ENCODE data around the gene ATP2B1.
A peak's percentile ranks its signal among the peaks of the same experiment; 100 is the strongest.

ATP2B1 gene

DNA sequence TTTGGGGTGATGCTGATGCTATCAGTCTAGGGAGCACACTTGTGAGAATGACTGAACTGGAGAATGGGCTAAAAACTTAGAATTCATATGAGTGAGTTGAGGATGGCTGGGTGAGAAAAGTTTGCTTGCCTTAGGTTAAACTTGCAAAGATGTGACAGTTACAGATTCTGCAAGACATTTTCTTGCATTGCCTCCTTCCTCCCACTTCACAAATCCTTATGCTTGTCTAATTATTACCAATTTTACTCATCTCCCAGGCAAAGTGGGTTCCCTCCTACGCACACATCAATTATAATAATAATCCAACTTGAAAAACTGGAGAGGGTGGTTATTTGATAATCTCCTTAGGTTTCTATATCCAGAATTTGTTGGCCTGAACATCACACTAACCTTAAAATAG lies 50.9 kb downstream of the ATP2B1 start:
- no peak for DNase-seq

GRCh38 chr12:89657066-89657465 lies 51.6 kb downstream of the ATP2B1 start:
- DNase-seq: no peak

DNA sequence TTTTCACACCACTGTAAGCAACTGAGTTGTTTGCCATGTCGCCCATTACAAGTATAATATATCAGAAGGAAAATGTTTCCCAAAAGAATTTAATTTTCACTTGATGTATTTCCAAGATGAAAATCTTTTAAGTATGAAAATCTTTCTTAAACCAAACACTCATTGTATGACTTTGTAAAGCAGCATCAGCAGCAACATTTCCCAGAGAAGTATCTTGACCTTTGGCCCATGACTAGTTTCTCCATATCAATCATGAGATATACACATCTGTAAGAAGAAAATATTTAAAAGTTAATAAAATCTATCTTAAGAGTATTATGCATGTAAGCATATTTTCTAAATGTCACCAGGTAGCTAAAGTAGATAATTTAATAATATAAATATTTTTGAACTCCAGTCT lies 52.8 kb downstream of the ATP2B1 start:
- DNase-seq: no peak

- DNase-seq: no peak
These were observed 57.4 kb downstream of the ATP2B1 start for GRCh38 chr12:89651192-89651591.

DNA sequence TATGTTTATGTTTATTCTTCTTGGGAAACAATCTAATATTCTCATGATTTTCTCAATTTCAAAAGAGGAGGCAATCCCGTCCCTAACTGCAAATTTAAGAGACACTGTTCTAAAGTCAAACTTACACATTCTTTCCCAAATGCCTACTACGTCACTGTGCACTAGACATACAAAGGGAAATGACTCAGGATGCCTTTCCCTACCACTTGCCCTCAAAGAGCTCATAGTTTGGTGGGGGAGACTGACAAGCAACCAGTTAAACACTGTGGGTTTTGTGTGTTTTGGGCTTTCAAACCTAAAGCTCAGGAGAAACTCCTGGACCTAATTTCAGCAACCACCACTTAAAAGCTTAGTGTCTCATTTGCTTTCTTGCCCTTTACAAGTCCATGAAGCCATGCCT lies 58.4 kb downstream of the ATP2B1 start:
- no peak for DNase-seq

DNA sequence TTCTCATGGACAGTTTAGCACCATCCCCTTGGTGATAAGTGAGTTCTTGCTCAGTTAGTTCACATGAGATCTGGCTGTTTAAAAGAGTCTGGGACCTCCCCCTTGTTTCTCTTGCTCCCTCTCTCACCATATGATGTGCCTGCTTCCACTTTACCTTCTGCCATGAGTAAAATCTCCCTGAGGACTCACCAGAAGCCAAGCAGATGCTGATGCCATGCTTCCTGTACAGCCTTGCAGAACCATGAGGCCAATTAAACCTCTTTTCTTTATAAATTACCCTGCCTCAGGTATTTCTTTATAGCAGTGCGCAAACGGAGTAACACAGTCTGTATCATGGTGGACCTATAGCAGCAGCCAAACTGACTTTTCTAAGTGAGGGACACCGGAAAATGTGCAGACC lies 58.8 kb downstream of the ATP2B1 start:
- DNase-seq: no peak

GRCh38 chr12:89649139-89649538 lies 59.5 kb downstream of the ATP2B1 start:
- no peak for DNase-seq

- DNase-seq: no peak
These were observed 60.3 kb downstream of the ATP2B1 start for GRCh38 chr12:89648211-89648930.

- DNase-seq: peak; percentile 11
These were observed 63.2 kb downstream of the ATP2B1 start for GRCh38 chr12:89645434-89645833.

DNA sequence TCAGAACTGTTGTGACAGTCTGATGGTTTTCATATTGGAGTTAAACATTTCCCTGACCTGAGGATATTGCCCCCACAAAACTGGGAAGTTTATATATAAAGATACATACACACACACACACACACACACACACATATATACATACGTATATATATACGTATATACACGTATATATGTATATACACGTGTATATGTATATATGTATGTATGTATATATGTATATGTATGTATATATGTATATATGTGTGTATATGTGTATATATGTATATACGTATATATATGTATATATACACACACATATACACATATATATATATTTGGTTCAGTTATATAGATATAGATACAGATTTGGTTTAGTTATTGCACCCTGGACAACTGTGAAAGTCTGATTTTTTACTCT lies 65.7 kb downstream of the ATP2B1 start:
- DNase-seq: no peak

DNA sequence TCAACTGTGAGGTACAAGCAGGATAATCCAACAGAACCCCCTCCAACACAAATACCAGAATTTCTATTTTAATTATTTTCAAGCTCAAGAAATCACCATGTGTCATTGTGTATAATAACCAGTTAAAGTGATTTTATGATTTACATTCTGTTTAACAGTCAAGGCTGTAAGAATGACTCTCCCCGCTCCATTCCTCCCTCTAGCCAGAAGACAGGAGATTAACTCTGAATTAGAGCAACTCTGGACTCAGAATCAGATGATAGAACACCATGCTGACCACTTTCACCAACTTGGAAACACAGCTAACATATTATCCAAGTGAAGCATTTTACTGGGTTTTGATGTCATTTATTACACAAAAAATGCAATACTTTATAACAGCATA lies 71.9 kb downstream of the ATP2B1 start:
- no peak for DNase-seq

DNA sequence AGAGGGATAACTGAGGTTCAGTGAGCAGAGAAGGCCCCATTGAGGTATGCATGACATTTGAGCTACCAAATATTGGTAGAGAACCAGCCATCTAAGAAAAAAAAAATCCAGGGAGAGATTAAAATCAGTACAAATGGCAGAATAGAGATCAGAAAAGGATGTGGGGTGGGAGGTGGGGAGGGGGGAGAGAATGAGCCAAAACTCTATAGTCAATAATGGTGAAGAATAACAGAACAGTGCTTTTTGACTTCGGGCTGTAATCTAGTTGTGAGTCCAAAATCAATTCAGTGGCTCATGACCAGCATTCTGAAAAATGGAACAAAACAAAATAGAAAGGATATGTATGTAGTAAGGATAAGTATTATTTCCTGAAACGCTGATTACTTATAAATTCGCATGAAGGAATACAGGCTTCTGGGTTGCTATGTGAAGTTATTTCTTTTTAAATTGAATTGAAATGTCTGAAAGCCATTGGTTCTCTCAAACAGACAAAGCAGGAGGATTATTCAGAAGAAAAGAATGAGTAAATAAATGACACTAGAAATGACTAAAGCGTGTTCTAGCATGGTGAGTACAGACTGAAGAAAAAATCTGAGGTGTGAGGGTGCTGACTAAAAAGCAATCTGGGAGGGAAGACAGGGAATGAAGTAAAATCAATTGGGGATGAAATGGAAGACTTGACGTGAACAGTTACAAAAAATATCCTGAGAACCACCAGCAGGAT lies 72.4 kb downstream of the ATP2B1 start:
- no peak for DNase-seq

DNA sequence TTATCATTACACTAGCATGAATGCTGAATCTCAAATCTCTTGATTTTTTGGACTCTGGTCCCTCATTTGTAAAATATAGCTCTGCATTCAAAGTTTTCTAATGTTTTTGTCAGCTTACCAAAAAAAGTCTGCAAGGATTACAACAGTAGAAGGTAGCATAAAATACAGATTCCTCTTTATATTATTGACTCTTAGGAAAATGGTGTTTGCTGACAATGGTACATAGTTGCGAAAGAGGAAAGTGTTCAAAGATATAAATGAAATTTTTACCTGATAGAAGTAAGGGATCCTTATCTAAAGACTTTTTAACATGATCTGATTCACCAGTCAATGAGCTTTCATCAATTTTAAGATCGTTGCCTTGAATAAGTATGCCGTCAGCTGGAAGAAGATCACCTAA lies 74.1 kb downstream of the ATP2B1 start:
- no peak for DNase-seq

- DNase-seq: no peak
These were observed 75.9 kb downstream of the ATP2B1 start for GRCh38 chr12:89632778-89633177.

GRCh38 chr12:89622115-89622514 lies 86.5 kb downstream of the ATP2B1 start:
- no peak for DNase-seq

DNA sequence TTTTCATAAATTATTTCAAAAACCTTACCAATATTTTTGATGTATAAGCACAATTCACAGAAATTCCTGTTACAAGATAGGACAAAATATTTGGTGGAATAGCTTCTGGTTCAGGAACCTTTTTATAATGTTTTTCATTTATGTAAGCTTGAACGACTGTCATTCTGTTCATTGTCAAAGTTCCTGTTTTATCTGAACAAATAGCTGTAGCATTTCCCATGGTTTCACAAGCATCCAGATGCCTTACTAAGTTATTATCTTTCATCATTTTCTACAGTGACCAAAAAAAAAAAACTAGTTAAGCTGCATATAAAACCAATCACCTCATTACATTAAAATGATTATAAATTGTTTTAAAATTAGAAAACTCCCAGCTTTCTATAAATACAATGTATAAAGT lies 87.1 kb downstream of the ATP2B1 start:
- no peak for DNase-seq

DNA sequence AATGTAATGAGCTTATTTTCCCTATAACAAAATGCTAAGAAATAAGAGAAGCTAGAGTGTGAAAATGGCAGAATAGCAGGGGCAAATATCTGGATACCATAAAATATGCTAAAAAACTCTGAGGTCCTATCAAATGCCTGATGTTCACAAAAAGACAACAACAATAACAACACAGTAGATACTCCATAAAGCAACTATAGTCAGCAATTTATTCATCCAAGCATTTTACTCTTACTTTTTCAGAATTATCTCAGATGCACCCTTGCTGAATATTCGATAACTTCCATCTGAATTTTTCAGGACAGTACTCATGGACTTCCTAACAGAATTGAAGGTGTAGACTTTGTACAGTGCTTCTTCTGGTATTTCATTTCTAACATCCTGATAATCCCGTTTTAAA lies 88.9 kb downstream of the ATP2B1 start:
- DNase-seq: no peak

DNA sequence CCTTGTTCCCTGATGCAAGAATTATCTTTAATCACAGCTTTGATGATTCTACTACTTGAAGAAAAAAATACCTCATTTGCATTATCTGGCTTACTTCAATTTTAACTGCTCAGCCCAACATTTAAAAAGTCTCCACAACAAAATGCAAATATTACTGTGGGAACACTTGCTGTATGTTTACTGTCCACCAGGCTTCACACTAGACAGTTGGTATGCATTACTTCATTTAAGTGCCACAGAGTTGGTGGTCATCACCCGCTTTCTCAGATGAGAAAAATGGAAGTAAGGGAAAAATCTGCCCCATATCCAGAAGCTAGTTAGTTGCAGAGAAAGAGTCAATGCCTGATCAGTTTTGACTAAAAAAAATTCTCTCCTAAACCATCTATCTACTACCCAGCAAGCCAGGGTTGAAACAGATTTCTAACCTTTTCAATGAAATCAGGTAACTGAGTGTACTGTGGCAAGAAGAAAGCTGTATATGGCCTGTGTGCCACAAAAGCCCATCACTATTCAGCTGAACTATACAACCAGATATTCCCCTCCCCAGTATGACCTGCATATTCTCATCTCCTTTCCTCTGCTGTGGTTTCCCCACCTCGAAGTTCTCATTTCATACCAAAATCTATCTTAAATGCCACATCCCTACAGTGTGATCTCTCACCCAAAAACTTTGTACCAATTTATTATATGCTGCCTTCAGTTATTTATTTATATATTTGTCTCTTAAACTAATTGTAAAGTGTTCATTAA lies 90.3 kb downstream of the ATP2B1 start:
- no peak for DNase-seq

DNA sequence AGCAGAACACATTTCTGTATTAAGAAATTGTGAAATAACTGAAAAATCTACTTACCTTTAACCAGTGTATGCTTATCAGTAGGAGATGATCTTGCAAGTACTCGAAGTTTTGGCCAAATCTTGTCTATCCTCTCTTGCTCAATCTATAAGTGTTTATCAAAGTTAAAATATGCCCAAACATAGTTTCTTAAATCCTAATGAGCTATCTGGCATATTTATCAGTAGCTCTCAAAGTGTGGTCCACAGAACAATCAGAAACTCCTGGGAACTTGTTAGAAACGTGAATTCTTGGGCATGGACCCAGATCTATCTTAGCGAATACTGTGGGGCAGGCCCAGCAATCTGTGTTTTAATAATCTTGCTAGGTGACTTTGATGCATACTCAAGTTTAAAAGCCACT lies 98.3 kb downstream of the ATP2B1 start:
- no peak for DNase-seq

GRCh38 chr12:89603678-89604077 lies 105.0 kb downstream of the ATP2B1 start:
- DNase-seq: no peak

GRCh38 chr12:89597770-89598169 lies 110.9 kb downstream of the ATP2B1 start:
- no peak for DNase-seq

GRCh38 chr12:89597210-89597609 lies 111.4 kb downstream of the ATP2B1 start:
- DNase-seq: no peak

DNA sequence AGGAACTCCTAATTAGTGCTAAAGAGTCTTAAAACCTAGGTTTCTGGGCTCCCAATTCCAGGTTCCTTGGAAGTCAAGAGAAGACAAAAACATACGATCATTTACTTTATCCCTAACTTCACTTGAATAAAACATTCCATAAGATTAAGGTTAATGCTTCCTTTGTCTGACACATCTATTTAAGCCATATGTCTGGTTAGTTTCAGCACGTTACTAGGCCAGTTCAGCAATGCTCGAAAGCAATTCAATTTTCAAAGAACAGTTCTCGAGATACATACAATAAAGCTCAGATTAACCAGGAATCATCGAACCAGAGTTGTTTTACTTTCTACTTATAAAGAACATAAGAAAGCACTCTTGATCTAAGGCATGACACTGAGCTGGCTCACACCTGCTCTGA lies 114.8 kb downstream of the ATP2B1 start:
- DNase-seq: no peak

GRCh38 chr12:89593233-89593632 lies 115.4 kb downstream of the ATP2B1 start:
- DNase-seq: no peak
